Astrocyte (in vitro differentiated cells and primary cell): Measurements from ENCODE around the gene RHBDD2. TPM values are rescaled to one million over a fixed set of nuclear protein-coding genes. Genes with fewer than 3 reads are reported as not detected.

Experiments used
- DNase-seq: peaks from one replicate; pipeline ENCODE4 v3.0.0-alpha.2; 2010; ENCODE audit warnings: low read depth
- FAIRE-seq: peaks from 2 replicates; lab custom pipeline; 2011; peaks lifted over from hg19 to GRCh38; lab: Jason Lieb, UNC
- H2AFZ ChIP-seq: 2 replicates; pipeline ENCODE4 v1.6.0; 2012; ENCODE audit warnings: low read depth, low read length, inconsistent platforms
- H3K27ac ChIP-seq: 2 replicates; pipeline ENCODE4 v1.5.1; 2011; ENCODE audit warnings: low read depth, low read length, inconsistent platforms
- H3K27me3 ChIP-seq: 2 replicates; pipeline ENCODE4 v1.6.0; 2011; ENCODE audit warnings: low read length, inconsistent platforms; ENCODE audit not compliant: insufficient read depth
- H3K36me3 ChIP-seq: 2 replicates; pipeline ENCODE4 v1.5.1; 2011; ENCODE audit warnings: low read length, inconsistent platforms; ENCODE audit not compliant: insufficient read depth
- H3K4me1 ChIP-seq: 2 replicates; pipeline ENCODE4 v1.5.1; 2011; ENCODE audit warnings: low read length, inconsistent platforms; ENCODE audit not compliant: insufficient read depth
- H3K4me2 ChIP-seq: 2 replicates; pipeline ENCODE4 v1.6.0; 2012; ENCODE audit warnings: low read length, inconsistent platforms
- H3K4me3 ChIP-seq: 2 replicates; pipeline ENCODE4 v1.5.1; 2011; ENCODE audit warnings: low read depth, mild to moderate bottlenecking, low read length, inconsistent platforms; ENCODE audit not compliant: insufficient read depth
- H3K79me2 ChIP-seq: 2 replicates; pipeline ENCODE4 v1.6.0; 2012; ENCODE audit warnings: mild to moderate bottlenecking, low read length, inconsistent platforms; ENCODE audit not compliant: insufficient read depth
- H3K9ac ChIP-seq: 2 replicates; pipeline ENCODE4 v1.6.0; 2012; ENCODE audit warnings: mild to moderate bottlenecking, low read length, inconsistent platforms
- H3K9me3 ChIP-seq: 2 replicates; pipeline ENCODE4 v1.5.1; 2012; ENCODE audit warnings: low read depth, mild to moderate bottlenecking, low read length, inconsistent platforms; ENCODE audit not compliant: insufficient read depth
- H4K20me1 ChIP-seq: 2 replicates; pipeline ENCODE4 v1.6.0; 2012; ENCODE audit warnings: low read length, inconsistent platforms; ENCODE audit not compliant: insufficient read depth
- H3K27ac Mint-ChIP-seq: one replicate; pipeline ENCODE4 v1.8.0; 2021; ENCODE audit warnings: mild to moderate bottlenecking, mixed read lengths; ENCODE audit not compliant: unreplicated experiment
- H3K27me3 Mint-ChIP-seq: one replicate; pipeline ENCODE4 v1.8.0; 2021; ENCODE audit warnings: low read depth, mixed read lengths; ENCODE audit not compliant: unreplicated experiment
- H3K36me3 Mint-ChIP-seq: one replicate; pipeline ENCODE4 v1.8.0; 2021; ENCODE audit warnings: low read depth, mixed read lengths; ENCODE audit not compliant: unreplicated experiment
- H3K4me1 Mint-ChIP-seq: one replicate; pipeline ENCODE4 v1.8.0; 2021; ENCODE audit warnings: low read depth, mixed read lengths; ENCODE audit not compliant: unreplicated experiment
- H3K4me3 Mint-ChIP-seq: one replicate; pipeline ENCODE4 v1.8.0; 2021; ENCODE audit warnings: mild to moderate bottlenecking, moderate library complexity, mixed read lengths; ENCODE audit not compliant: unreplicated experiment
- H3K9me3 Mint-ChIP-seq: one replicate; pipeline ENCODE4 v1.8.0; 2021; ENCODE audit warnings: mild to moderate bottlenecking, mixed read lengths; ENCODE audit not compliant: unreplicated experiment
- CTCF ChIP-seq: IDR thresholded peaks from 2 replicates; pipeline ENCODE4 v1.5.1; 2011; ENCODE audit warnings: low read depth, mild to moderate bottlenecking, inconsistent platforms, low read length, moderate library complexity; ENCODE audit not compliant: insufficient read depth
- EZH2 ChIP-seq: IDR thresholded peaks from 2 replicates; pipeline ENCODE4 v1.6.1; 2012; ENCODE audit warnings: mild to moderate bottlenecking, low read length, inconsistent platforms; ENCODE audit not compliant: insufficient read depth
- total RNA-seq: library from RNA; stranded (reverse); gene quantifications from 2 replicates; pipeline ENCODE4 v1.2.1, GENCODE V29; 2021

Gene RHBDD2
- total RNA-seq, 1 donor from 2014 or later = 55.0 TPM

GRCh38 chr7:75900617-75901315 lies 21.9 kb downstream of the RHBDD2 start:
- Mint-ChIP-seq H3K9me3 (no peaks in the 10 kb centered on the region), H3K27me3 (peaks cover 5% of the 10 kb centered on the region), H3K36me3 (no peaks in the 10 kb centered on the region), H3K27ac (no peak overlapping the region), H3K4me1 (peaks cover 1% of the 10 kb centered on the region), H3K4me3 (no peak overlapping the region)
- H3K27ac ChIP-seq = no peak overlapping the region
- no peaks in the 10 kb centered on the region for H3K4me1 ChIP-seq
- H3K79me2 ChIP-seq = no peaks in the 10 kb centered on the region
- no peak overlapping the region for H2AFZ ChIP-seq
- no peak overlapping the region for H3K4me3 ChIP-seq
- H3K9ac ChIP-seq = no peak overlapping the region
- FAIRE-seq (no peak), DNase-seq (no peak)
- no peaks in the 10 kb centered on the region for H4K20me1 ChIP-seq
- no peaks in the 10 kb centered on the region for H3K36me3 ChIP-seq
- TF ChIP-seq CTCF (no peak), EZH2 (no peak)
- no peaks in the 10 kb centered on the region for H3K27me3 ChIP-seq
- no peak overlapping the region for H3K4me2 ChIP-seq
- no peaks in the 10 kb centered on the region for H3K9me3 ChIP-seq

GRCh38 chr7:75905785-75906604 lies 27.2 kb downstream of the RHBDD2 start:
- DNase-seq = peak; percentile 42
- no peaks in the 10 kb centered on the region for H3K27me3 ChIP-seq
- no peak overlapping the region for H3K4me3 Mint-ChIP-seq
- H4K20me1 ChIP-seq = no peaks in the 10 kb centered on the region
- H3K9ac ChIP-seq = no peak overlapping the region
- no peak overlapping the region for H3K4me3 ChIP-seq
- H3K9me3 Mint-ChIP-seq = no peaks in the 10 kb centered on the region
- H3K4me2 ChIP-seq = no peak overlapping the region
- FAIRE-seq = no peak
- no peaks in the 10 kb centered on the region for H3K4me1 ChIP-seq
- H3K27me3 Mint-ChIP-seq = peaks cover 8% of the 10 kb centered on the region
- H3K9me3 ChIP-seq = no peaks in the 10 kb centered on the region
- no peak overlapping the region for H3K27ac Mint-ChIP-seq
- H3K4me1 Mint-ChIP-seq = peaks cover 6% of the 10 kb centered on the region
- no peaks in the 10 kb centered on the region for H3K36me3 Mint-ChIP-seq
- no peak for TF ChIP-seq CTCF
- TF ChIP-seq EZH2 = no peak
- no peaks in the 10 kb centered on the region for H3K36me3 ChIP-seq
- H3K27ac ChIP-seq = no peak overlapping the region
- no peak overlapping the region for H2AFZ ChIP-seq
- H3K79me2 ChIP-seq = no peaks in the 10 kb centered on the region
